PC-9 (cell line): ENCODE data around the gene SART3. TPM values are rescaled to one million over a fixed set of nuclear protein-coding genes. Genes with fewer than 3 reads are reported as not detected.

Experiments
- BruUV-seq: library from RNA; stranded (reverse); fragments of 400-500 nt; replicated peaks from 2 replicates; lab custom pipeline; 2021; lab: Mats Ljungman, UMichigan
- CTCF ChIA-PET: fragments of 300-600 bp; sonication (Branson Sonifier 250); formaldehyde crosslinking; loops from one replicate; lab custom pipeline; 2022; ENCODE audit warnings: antibody characterized with exemption; lab: Charles Lee
- POLR2A ChIA-PET: fragments of 300-600 bp; sonication (Branson Sonifier 250); formaldehyde crosslinking; loops from one replicate; lab custom pipeline; 2022; ENCODE audit warnings: antibody characterized with exemption; ENCODE audit not compliant: unreplicated experiment; lab: Charles Lee
- DNase-seq, 2 experiments: peaks; one replicate each; pipeline versions ENCODE4 v3.0.0 to v3.0.0-alpha.2; 2015 to 2022; ENCODE audit warnings: mixed read lengths in 1 of 2
- H2AFZ ChIP-seq: fragments of 200-600 bp; sonication (generic); 2 replicates; pipeline ENCODE4 v1.8.1; 2017; ENCODE audit warnings: antibody characterized with exemption
- H3F3A ChIP-seq: fragments of 200-600 bp; sonication (generic); 2 replicates; pipeline ENCODE4 v1.8.1; 2017; ENCODE audit warnings: antibody characterized with exemption, mild to moderate bottlenecking, low read depth; ENCODE audit not compliant: insufficient read depth
- H3K27ac ChIP-seq: fragments of 200-600 bp; sonication (generic); 2 replicates; pipeline ENCODE4 v1.6.1; 2016; ENCODE audit warnings: mixed run types
- H3K27me3 ChIP-seq: fragments of 200-600 bp; sonication (generic); 2 replicates; pipeline ENCODE4 v1.6.1; 2016; ENCODE audit warnings: low read depth, mixed run types; ENCODE audit not compliant: insufficient read depth
- H3K36me3 ChIP-seq: fragments of 200-600 bp; sonication (generic); 2 replicates; pipeline ENCODE4 v1.6.1; 2016; ENCODE audit warnings: low read depth, mixed run types
- H3K4me1 ChIP-seq: fragments of 200-600 bp; sonication (generic); replicated peaks from 2 replicates; pipeline ENCODE4 v1.6.1; 2016; ENCODE audit warnings: mixed run types; ENCODE audit not compliant: insufficient read depth
- H3K4me2 ChIP-seq: fragments of 200-600 bp; sonication (generic); 2 replicates; pipeline ENCODE4 v1.6.1; 2017; ENCODE audit warnings: mixed run types
- H3K4me3 ChIP-seq: fragments of 200-600 bp; sonication (generic); 2 replicates; pipeline ENCODE4 v1.6.1; 2016; ENCODE audit warnings: mixed run types
- H3K79me2 ChIP-seq: fragments of 200-600 bp; sonication (generic); 2 replicates; pipeline ENCODE4 v1.6.1; 2017; ENCODE audit warnings: low read depth, mixed run types
- H3K9me2 ChIP-seq: fragments of 200-600 bp; sonication (generic); 2 replicates; pipeline ENCODE4 v1.8.1; 2017; ENCODE audit warnings: mild to moderate bottlenecking; ENCODE audit not compliant: insufficient read depth
- H3K9me3 ChIP-seq: fragments of 200-600 bp; sonication (generic); 2 replicates; pipeline ENCODE4 v1.8.1; 2016; ENCODE audit warnings: low read depth; ENCODE audit not compliant: insufficient read depth
- H4K20me1 ChIP-seq: fragments of 200-600 bp; sonication (generic); 2 replicates; pipeline ENCODE4 v1.8.1; 2017; ENCODE audit not compliant: insufficient read depth
- EZH2 ChIP-seq: fragments of 200-600 bp; sonication (generic); IDR thresholded peaks from 2 replicates; pipeline ENCODE4 v1.8.0; 2017; ENCODE audit warnings: antibody characterized with exemption, low read depth
- intact Hi-C: fragments of 100-400 bp; cut with micrococcal nuclease; formaldehyde crosslinking; loops from one replicate; pipeline ENCODE4 v1.10.0; 2022; ENCODE audit not compliant: unreplicated experiment
- total RNA-seq: library from RNA; stranded (reverse); gene quantifications from 2 replicates; pipeline ENCODE4 v1.2.3, GENCODE V29; 2021
- TF ChIP-seq, protein P1 (sequence below): fragments of 200-600 bp; sonication (generic); conservative IDR thresholded peaks from 2 replicates; pipeline ENCODE4 v1.6.1; 2017; ENCODE audit warnings: mixed run types, antibody characterized with exemption, mild to moderate bottlenecking, moderate library complexity

SART3 gene
- total RNA-seq, 1 experiment from 2014 or later, result 49.3 TPM

DNA sequence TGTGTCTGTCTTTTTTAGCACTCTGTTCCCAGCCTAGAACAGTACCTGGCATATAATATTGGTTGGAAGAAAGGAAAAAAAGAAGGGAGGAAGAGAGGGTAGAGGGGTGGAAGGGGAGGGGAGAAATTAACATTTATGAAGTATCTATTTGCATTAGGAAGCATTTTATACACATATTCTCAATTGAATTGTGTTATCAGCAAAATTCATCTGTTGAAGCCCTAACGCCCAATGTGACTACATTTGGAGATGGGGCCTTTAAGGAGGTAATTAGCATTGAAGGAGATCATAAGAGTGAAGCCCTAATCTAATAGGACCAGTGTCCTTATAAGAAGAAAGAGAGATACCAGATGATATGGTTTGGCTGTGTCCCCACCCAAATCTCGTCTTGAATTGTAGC is 76.1 kb downstream of the SART3 start:
- H3K4me1 ChIP-seq, result no peaks in the 10 kb centered on the region
- peaks cover 57% of the 10 kb centered on the region for H3K27me3 ChIP-seq
- H3K9me2 ChIP-seq, result no peaks in the 10 kb centered on the region
- BruUV-seq, result no TSS peak
- no peaks in the 10 kb centered on the region for H3K79me2 ChIP-seq
- no peak overlapping the region for H3K4me3 ChIP-seq
- H3K4me2 ChIP-seq, result no peak overlapping the region
- no peak overlapping the region for H3K27ac ChIP-seq
- H3F3A ChIP-seq, result no peaks in the 10 kb centered on the region
- no peak overlapping the region for H2AFZ ChIP-seq
- TF ChIP-seq, protein P1, sequence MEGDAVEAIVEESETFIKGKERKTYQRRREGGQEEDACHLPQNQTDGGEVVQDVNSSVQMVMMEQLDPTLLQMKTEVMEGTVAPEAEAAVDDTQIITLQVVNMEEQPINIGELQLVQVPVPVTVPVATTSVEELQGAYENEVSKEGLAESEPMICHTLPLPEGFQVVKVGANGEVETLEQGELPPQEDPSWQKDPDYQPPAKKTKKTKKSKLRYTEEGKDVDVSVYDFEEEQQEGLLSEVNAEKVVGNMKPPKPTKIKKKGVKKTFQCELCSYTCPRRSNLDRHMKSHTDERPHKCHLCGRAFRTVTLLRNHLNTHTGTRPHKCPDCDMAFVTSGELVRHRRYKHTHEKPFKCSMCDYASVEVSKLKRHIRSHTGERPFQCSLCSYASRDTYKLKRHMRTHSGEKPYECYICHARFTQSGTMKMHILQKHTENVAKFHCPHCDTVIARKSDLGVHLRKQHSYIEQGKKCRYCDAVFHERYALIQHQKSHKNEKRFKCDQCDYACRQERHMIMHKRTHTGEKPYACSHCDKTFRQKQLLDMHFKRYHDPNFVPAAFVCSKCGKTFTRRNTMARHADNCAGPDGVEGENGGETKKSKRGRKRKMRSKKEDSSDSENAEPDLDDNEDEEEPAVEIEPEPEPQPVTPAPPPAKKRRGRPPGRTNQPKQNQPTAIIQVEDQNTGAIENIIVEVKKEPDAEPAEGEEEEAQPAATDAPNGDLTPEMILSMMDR, result no peak
- no peak for TF ChIP-seq EZH2
- no peaks in the 10 kb centered on the region for H3K36me3 ChIP-seq
- intact Hi-C loops, result no loop called here
- ChIA-PET CTCF (no interaction called here), POLR2A (no interaction called here)
- H3K9me3 ChIP-seq, result no peaks in the 10 kb centered on the region
- no peaks in the 10 kb centered on the region for H4K20me1 ChIP-seq
- DNase-seq, result no peak

DNA sequence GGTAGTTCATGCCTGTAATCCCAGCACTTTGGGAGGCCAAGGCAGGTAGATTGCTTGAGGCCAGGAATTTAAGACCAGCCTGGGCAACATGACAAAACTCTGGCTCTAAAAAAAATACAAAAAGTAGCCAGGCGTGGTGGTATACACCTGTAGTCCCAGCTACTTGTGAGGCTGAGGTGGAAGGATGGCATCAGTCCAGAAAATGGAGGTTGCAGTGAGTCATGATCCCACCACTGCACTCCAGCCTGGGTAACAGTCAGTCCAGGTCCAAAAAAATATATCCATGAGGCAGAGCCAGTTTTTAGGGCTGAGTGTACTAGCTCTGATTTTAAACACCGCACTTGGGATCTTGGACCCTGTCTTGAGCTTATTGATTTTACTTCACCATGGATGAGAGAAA is 76.5 kb downstream of the SART3 start:
- CTCF ChIA-PET, result no interaction called here
- no peak for DNase-seq
- no TSS peak for BruUV-seq
- H3K9me3 ChIP-seq, result no peaks in the 10 kb centered on the region
- H3K27ac ChIP-seq, result no peak overlapping the region
- no peaks in the 10 kb centered on the region for H4K20me1 ChIP-seq
- POLR2A ChIA-PET, result no interaction called here
- no peaks in the 10 kb centered on the region for H3K9me2 ChIP-seq
- no peaks in the 10 kb centered on the region for H3K36me3 ChIP-seq
- no peaks in the 10 kb centered on the region for H3K4me1 ChIP-seq
- H3K4me2 ChIP-seq, result no peak overlapping the region
- intact Hi-C loops, result no loop called here
- TF ChIP-seq, protein P1, result no peak
- no peak for TF ChIP-seq EZH2
- H3F3A ChIP-seq, result no peaks in the 10 kb centered on the region
- H3K79me2 ChIP-seq, result no peaks in the 10 kb centered on the region
- no peak overlapping the region for H2AFZ ChIP-seq
- no peak overlapping the region for H3K4me3 ChIP-seq
- peaks cover 57% of the 10 kb centered on the region for H3K27me3 ChIP-seq

DNA sequence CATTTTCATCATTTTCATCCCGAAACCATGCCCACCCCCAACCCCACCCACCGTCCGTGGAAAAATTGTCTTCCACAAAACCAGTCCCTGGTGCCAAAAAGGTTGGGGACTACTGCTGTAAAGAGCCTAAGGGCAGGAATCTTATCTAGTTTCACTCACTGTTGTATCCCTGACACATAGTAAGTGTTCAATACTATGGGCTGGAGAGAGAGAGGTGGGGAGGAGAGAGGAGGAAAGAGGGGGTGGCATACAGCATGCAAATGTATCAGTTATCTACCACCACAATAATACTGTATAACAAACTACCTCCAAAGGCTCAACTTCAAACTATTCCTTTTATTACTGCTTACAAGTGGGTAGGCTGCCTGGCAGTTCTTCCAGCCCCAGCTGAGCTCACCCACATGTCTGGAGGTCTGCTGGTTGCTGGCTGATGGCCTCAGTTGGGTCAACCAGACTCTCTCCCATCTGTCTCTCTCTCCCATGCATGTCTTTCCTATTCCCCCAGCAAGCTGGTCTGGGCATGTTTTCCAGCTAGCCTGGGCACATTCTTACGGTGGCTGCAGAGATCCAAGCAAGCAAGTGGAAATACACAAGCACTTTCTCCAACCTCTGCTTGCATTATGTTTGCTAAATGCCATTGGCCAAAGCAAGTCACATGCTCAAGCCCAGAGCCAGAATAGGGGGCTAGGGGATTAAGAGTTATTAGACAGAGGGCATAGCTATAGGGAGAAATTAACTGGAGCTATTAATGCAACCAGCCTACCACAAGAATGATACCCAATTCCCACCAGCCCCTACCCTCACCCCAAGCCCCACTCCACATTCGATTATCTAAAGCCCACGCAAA is 77.5 kb downstream of the SART3 start:
- Histone ChIP-seq H4K20me1 (no peaks in the 10 kb centered on the region), H3K36me3 (no peaks in the 10 kb centered on the region), H3K9me3 (no peaks in the 10 kb centered on the region), H3K79me2 (no peaks in the 10 kb centered on the region), H3K4me3 (no peak overlapping the region), H3K27ac (no peak overlapping the region), H3F3A (no peaks in the 10 kb centered on the region), H2AFZ (no peak overlapping the region), H3K9me2 (no peaks in the 10 kb centered on the region), H3K27me3 (peaks cover 59% of the 10 kb centered on the region), H3K4me1 (no peaks in the 10 kb centered on the region), H3K4me2 (no peak overlapping the region)
- ChIA-PET CTCF (no interaction called here), POLR2A (no interaction called here)
- DNase-seq, result no peak
- no peak for TF ChIP-seq EZH2
- TF ChIP-seq, protein P1, result no peak
- no TSS peak for BruUV-seq
- intact Hi-C loops, result no loop called here
